ENCODE measurements around the gene SPOP.
A peak's percentile ranks its signal among the peaks of the same experiment; 100 is the strongest.

SPOP gene

DNA sequence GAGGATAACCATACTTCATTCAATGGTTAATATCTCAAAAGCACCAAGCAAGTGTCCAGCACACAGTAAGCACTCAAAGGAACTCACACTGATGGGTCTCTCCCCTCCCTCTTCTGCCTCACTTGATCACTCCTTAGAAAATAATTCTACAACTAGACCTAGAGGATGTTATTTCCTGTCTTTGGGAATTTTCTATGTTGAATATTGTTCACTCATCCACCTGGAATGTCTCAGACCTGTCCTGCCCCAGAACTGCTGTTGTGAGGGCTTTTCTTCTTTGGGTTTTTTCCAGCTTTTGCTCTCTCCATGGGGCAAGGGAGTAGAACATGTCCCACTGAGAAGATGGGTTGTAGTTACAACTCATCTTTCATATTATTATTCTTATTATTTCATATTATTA, 76.9 kb downstream of the SPOP start:
- Mint-ChIP-seq H3K27ac (peak overlapping the region; percentile 22), H3K9me3 (no peaks in the 10 kb centered on the region), H3K4me1 (ENCODE audit: low read depth) (no peaks in the 10 kb centered on the region), H3K27me3 (no peaks in the 10 kb centered on the region), H3K4me3 (no peak overlapping the region), H3K36me3 (ENCODE audit: low read depth) (peaks cover 94% of the 10 kb centered on the region)
- no peak for DNase-seq

DNA sequence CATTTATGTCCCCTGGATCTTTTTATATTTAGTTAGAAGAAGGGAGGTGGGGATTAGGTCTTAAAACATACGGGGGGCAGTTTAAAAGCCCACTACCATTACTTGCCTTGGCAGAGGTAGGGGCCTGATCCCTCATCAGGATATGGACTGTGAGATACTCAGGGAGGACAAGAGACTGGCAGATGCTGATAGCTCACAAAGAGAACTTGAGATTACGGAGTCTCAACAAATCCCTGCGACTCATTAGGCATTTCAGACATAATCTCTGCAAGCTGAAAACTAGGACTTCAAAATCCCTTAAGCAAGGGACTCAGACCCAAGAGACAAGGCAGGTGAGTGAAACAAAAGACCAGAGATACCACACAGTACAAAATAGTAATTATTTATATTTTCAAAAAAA, 79.0 kb downstream of the SPOP start:
- DNase-seq: no peak
- peak overlapping the region; percentile 36 for H3K27ac Mint-ChIP-seq
- no peaks in the 10 kb centered on the region for H3K9me3 Mint-ChIP-seq
- H3K36me3 Mint-ChIP-seq (ENCODE audit: low read depth): peaks cover 91% of the 10 kb centered on the region
- H3K27me3 Mint-ChIP-seq: no peaks in the 10 kb centered on the region
- no peak overlapping the region for H3K4me3 Mint-ChIP-seq
- no peaks in the 10 kb centered on the region for H3K4me1 Mint-ChIP-seq (ENCODE audit: low read depth)

GRCh38 chr17:49597928-49598655, 79.8 kb downstream of the SPOP start:
- H3K4me3 Mint-ChIP-seq: no peak overlapping the region
- H3K4me1 Mint-ChIP-seq (ENCODE audit: low read depth): no peaks in the 10 kb centered on the region
- no peaks in the 10 kb centered on the region for H3K27me3 Mint-ChIP-seq
- H3K27ac Mint-ChIP-seq: peak overlapping the region; percentile 30
- H3K36me3 Mint-ChIP-seq (ENCODE audit: low read depth): peaks cover 83% of the 10 kb centered on the region
- H3K9me3 Mint-ChIP-seq: no peaks in the 10 kb centered on the region
- DNase-seq: no peak

- DNase-seq: no peak
- Mint-ChIP-seq H3K27me3 (no peaks in the 10 kb centered on the region), H3K36me3 (ENCODE audit: low read depth) (peaks cover 82% of the 10 kb centered on the region), H3K4me1 (ENCODE audit: low read depth) (no peaks in the 10 kb centered on the region), H3K4me3 (no peak overlapping the region), H3K27ac (no peak overlapping the region), H3K9me3 (no peaks in the 10 kb centered on the region)
Measured at GRCh38 chr17:49597436-49597835, 80.5 kb downstream of the SPOP start.

- H3K27ac Mint-ChIP-seq: no peak overlapping the region
- no peaks in the 10 kb centered on the region for H3K9me3 Mint-ChIP-seq
- DNase-seq: no peak
- H3K27me3 Mint-ChIP-seq: no peaks in the 10 kb centered on the region
- no peak overlapping the region for H3K4me3 Mint-ChIP-seq
- H3K36me3 Mint-ChIP-seq (ENCODE audit: low read depth): peaks cover 78% of the 10 kb centered on the region
- no peaks in the 10 kb centered on the region for H3K4me1 Mint-ChIP-seq (ENCODE audit: low read depth)
Measured at GRCh38 chr17:49596613-49597244, 81.2 kb downstream of the SPOP start.

DNA sequence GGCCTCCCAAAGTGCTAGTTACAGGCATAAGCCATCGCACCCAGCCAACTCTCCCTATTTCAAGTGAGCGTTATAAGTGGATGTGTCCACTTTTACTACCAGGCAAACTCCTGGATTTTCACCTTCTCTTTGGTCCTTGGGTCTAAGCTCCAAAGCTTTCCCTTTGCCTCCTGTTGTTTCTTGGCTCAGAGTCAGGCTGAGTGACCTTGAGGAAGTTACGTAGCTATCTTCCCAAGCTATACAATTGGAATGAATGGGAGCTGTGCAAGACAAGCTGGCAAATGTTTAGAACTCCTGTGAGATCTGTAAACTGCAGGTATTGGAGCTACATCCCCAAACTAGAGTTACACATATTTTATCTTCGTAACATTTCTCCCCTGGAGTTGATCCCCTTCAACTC, 81.9 kb downstream of the SPOP start:
- DNase-seq: no peak
- Mint-ChIP-seq H3K4me1 (ENCODE audit: low read depth) (no peaks in the 10 kb centered on the region), H3K4me3 (no peak overlapping the region), H3K9me3 (no peaks in the 10 kb centered on the region), H3K36me3 (ENCODE audit: low read depth) (peaks cover 73% of the 10 kb centered on the region), H3K27me3 (no peaks in the 10 kb centered on the region), H3K27ac (no peak overlapping the region)

DNA sequence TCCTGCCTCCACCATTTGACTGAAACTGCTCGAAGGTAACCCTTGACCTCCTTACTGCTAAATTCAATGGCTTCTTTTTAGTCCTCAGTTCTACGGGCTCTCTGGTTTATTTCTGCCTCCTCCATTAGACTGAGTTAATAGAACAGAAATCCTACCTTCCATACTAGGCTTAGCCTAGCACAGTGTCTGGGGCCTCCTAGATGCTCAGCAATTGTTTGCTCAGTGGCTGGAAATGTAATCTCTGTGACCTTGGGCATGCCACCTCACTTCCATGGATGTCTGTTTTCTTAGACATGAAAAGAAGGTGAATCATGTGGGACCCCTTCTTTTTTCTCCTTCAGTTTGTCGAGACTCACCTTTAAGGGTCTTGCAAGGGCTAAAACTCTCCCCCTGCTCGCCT, 82.6 kb downstream of the SPOP start:
- Mint-ChIP-seq H3K4me3 (no peak overlapping the region), H3K9me3 (no peaks in the 10 kb centered on the region), H3K36me3 (ENCODE audit: low read depth) (peaks cover 69% of the 10 kb centered on the region), H3K27me3 (no peaks in the 10 kb centered on the region), H3K27ac (no peak overlapping the region), H3K4me1 (ENCODE audit: low read depth) (no peaks in the 10 kb centered on the region)
- DNase-seq: no peak

DNA sequence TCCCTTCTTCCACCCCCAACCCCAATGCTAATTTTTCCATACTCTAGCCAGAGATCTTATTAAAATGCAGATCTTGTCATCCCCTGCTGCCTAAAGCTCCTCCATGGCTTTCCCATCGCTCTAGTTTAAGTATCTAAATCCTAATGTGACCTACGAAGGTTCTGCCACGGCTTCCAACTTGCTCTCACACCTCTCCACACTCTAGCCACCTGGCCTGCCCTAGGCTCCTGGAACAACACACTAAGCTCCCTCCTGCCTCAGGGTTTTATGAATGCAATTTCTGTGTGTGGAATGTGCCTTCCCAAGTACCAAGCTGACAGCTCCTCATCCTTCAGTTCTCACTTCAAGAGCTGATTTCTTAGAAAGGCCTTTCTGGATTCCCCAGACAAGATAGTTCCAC, 85.6 kb downstream of the SPOP start:
- no peaks in the 10 kb centered on the region for H3K27me3 Mint-ChIP-seq
- no peaks in the 10 kb centered on the region for H3K4me1 Mint-ChIP-seq (ENCODE audit: low read depth)
- H3K27ac Mint-ChIP-seq: no peak overlapping the region
- no peak for DNase-seq
- peaks cover 39% of the 10 kb centered on the region for H3K36me3 Mint-ChIP-seq (ENCODE audit: low read depth)
- no peaks in the 10 kb centered on the region for H3K9me3 Mint-ChIP-seq
- no peak overlapping the region for H3K4me3 Mint-ChIP-seq

GRCh38 chr17:49590874-49591273, 87.0 kb downstream of the SPOP start:
- peaks cover 25% of the 10 kb centered on the region for H3K36me3 Mint-ChIP-seq (ENCODE audit: low read depth)
- H3K4me1 Mint-ChIP-seq (ENCODE audit: low read depth): no peaks in the 10 kb centered on the region
- H3K27ac Mint-ChIP-seq: no peak overlapping the region

DNA sequence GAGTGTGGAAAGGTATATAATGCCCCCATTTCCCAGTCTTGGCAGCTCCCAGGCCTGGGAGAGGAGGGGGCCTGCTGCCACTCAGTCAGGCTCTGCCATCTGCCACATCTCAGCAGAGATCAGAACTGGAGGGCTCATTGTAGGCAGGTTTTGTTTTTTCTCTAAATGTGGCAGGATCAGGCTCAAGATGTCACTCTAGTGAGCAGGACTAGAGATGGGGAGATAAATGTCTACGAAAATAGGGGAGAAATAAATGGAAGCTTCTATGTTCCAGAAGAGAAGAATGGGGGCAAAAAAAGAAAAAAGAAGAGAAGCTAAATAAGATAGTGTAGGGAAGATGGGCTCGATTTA, 88.3 kb downstream of the SPOP start:
- no peak overlapping the region for H3K27ac Mint-ChIP-seq
- no peak for DNase-seq
- no peaks in the 10 kb centered on the region for H3K4me1 Mint-ChIP-seq (ENCODE audit: low read depth)
- peaks cover 16% of the 10 kb centered on the region for H3K36me3 Mint-ChIP-seq (ENCODE audit: low read depth)
- no peaks in the 10 kb centered on the region for H3K27me3 Mint-ChIP-seq
- no peak overlapping the region for H3K4me3 Mint-ChIP-seq
- H3K9me3 Mint-ChIP-seq: no peaks in the 10 kb centered on the region

More at GRCh38 chr17:49590874-49591273, 87.0 kb downstream of the SPOP start:
- no peaks in the 10 kb centered on the region for H3K9me3 Mint-ChIP-seq
- H3K27me3 Mint-ChIP-seq: no peaks in the 10 kb centered on the region
- DNase-seq: no peak
- no peak overlapping the region for H3K4me3 Mint-ChIP-seq

- no peak overlapping the region for H3K27ac Mint-ChIP-seq
- no peaks in the 10 kb centered on the region for H3K27me3 Mint-ChIP-seq
- H3K36me3 Mint-ChIP-seq (ENCODE audit: low read depth): peaks cover 13% of the 10 kb centered on the region
- no peaks in the 10 kb centered on the region for H3K9me3 Mint-ChIP-seq
- H3K4me3 Mint-ChIP-seq: no peak overlapping the region
- no peaks in the 10 kb centered on the region for H3K4me1 Mint-ChIP-seq (ENCODE audit: low read depth)
- DNase-seq: no peak
Measured at GRCh38 chr17:49588726-49589576, 88.9 kb downstream of the SPOP start.

GRCh38 chr17:49588312-49588711, 89.6 kb downstream of the SPOP start:
- Mint-ChIP-seq H3K27ac (no peak overlapping the region), H3K36me3 (ENCODE audit: low read depth) (peaks cover 13% of the 10 kb centered on the region)

DNA sequence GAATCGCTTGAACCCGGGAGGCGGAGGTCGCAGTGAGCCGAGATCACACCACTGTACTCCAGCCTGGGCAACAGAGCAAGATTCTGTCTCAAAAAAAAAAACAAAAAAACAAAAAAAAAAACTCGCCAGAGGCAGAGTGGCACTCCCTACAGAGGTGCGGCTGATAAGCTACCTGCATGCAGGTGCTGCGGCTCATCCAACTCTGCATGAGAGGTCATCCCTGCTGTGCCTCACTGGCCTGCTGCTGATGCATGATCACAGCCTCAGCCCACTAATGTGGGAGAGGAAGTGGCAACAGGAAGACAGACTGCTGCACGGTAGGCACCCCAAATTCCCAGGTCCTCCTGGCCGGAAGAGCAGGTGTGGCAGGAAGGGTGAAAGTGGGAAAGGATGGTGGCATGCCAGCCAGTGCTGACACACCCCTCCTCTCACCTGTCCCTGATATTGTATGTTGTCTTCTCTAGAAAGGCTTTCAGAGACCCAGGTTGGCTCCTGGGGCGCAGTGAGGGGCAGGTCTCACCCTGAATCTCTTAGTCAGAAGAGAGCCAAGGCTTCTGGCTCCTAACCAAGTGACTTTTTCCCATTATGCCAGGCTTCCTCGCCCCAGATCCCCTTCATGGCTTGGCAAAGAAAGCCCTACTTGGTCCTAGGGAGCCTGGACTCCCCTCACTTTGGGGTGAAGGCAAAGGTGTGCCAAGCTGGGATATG, 90.4 kb downstream of the SPOP start:
- Mint-ChIP-seq H3K36me3 (ENCODE audit: low read depth) (peaks cover 8% of the 10 kb centered on the region), H3K27me3 (no peaks in the 10 kb centered on the region), H3K4me1 (ENCODE audit: low read depth) (no peaks in the 10 kb centered on the region), H3K9me3 (no peaks in the 10 kb centered on the region), H3K4me3 (no peak overlapping the region), H3K27ac (no peak overlapping the region)
- no peak for DNase-seq

More at GRCh38 chr17:49588312-49588711, 89.6 kb downstream of the SPOP start:
- H3K4me3 Mint-ChIP-seq: no peak overlapping the region
- no peaks in the 10 kb centered on the region for H3K4me1 Mint-ChIP-seq (ENCODE audit: low read depth)
- no peaks in the 10 kb centered on the region for H3K27me3 Mint-ChIP-seq
- DNase-seq: no peak
- no peaks in the 10 kb centered on the region for H3K9me3 Mint-ChIP-seq

DNA sequence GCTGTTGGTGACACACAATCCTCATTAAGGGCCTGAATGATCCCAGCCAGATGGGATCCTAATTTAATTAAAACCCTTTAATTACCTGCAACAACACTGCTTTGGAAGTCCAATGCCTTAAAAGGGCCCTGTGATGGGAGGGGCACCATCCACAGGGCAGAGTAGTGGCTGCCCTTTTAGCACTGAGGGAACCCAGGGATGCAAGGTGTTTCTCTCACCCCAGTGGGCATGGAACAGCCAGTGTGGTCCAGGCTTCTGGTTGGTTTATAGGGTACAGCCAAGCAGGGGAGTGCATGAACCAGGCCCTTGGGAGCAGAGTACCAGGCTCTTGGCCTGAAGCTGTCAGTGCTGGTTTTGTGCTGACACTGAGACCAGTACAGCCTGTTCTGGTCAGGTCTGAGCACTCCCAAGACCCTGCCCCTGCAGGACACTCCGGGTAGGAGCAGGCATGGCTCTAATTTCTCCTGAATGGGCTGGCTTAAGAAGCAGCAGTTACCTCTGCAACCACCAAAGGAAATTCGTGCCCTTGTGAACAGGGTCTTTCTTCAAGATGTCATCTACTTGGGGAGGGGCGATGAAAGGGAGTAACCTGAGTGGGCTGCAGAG, 92.4 kb downstream of the SPOP start:
- DNase-seq: no peak
- Mint-ChIP-seq H3K9me3 (no peaks in the 10 kb centered on the region), H3K4me1 (ENCODE audit: low read depth) (no peaks in the 10 kb centered on the region), H3K27ac (no peak overlapping the region), H3K27me3 (no peaks in the 10 kb centered on the region), H3K4me3 (no peak overlapping the region), H3K36me3 (ENCODE audit: low read depth) (peaks cover 2% of the 10 kb centered on the region)

Measured in activated T-cell treated with anti-CD3 and anti-CD28 coated beads, Interleukin-2, amount 50 U/mL, for 24 hours (primary cell).